H1 (cell line): ENCODE measurements around the gene MAP2K1. TPM values are rescaled to one million over a fixed set of nuclear protein-coding genes. Genes with fewer than 3 reads are reported as not detected.

Source experiments
- CTCF ChIA-PET: fragments of 300-600 bp; sonication (Branson Sonifier 250); formaldehyde crosslinking; loops from one replicate; lab custom pipeline; 2021; ENCODE audit not compliant: partially characterized antibody; lab: Charles Lee
- POLR2A ChIA-PET: fragments of 300-600 bp; sonication (Branson Sonifier 250); formaldehyde crosslinking; loops from one replicate; lab custom pipeline; 2021; ENCODE audit warnings: inconsistent platforms; ENCODE audit not compliant: partially characterized antibody; lab: Charles Lee
- DNase-seq, 2 experiments: peaks; one replicate each; pipeline versions ENCODE4 v3.0.0 to v3.0.0-alpha.2; 2010 to 2022; ENCODE audit warnings: low spot score in 2 of 2, low read depth in 1 of 2, mixed read lengths in 1 of 2
- FAIRE-seq: peaks from 2 replicates; lab custom pipeline; 2011; peaks lifted over from hg19 to GRCh38; lab: Jason Lieb, UNC
- H2AFZ ChIP-seq: 2 replicates; pipeline ENCODE4 v1.8.1; 2012; ENCODE audit warnings: low read length, inconsistent platforms
- H2AK5ac ChIP-seq: 2 replicates; pipeline ENCODE4 v1.6.1; 2013; ENCODE audit warnings: low read depth, low read length
- H2BK120ac ChIP-seq: replicated peaks from 2 replicates; pipeline ENCODE3; 2013; ENCODE audit warnings: low read depth, low read length, inconsistent platforms
- H2BK12ac ChIP-seq: 2 replicates; pipeline ENCODE4 v1.6.1; 2013; ENCODE audit warnings: low read depth, low read length
- H2BK15ac ChIP-seq: 2 replicates; pipeline ENCODE4 v1.6.1; 2013; ENCODE audit warnings: low read length
- H2BK20ac ChIP-seq: 2 replicates; pipeline ENCODE4 v1.6.1; 2013; ENCODE audit warnings: low read length
- H2BK5ac ChIP-seq: 2 replicates; pipeline ENCODE4 v1.6.1; 2013; ENCODE audit warnings: low read depth, low read length
- H3K14ac ChIP-seq: 2 replicates; pipeline ENCODE4 v1.6.1; 2013; ENCODE audit warnings: inconsistent platforms; ENCODE audit not compliant: insufficient read length
- H3K18ac ChIP-seq: 2 replicates; pipeline ENCODE4 v1.6.1; 2013; ENCODE audit warnings: low read length; ENCODE audit errors: extremely low read depth
- H3K23ac ChIP-seq: 2 replicates; pipeline ENCODE4 v1.6.1; 2013; ENCODE audit warnings: inconsistent platforms; ENCODE audit not compliant: insufficient read length
- H3K23me2 ChIP-seq: 2 replicates; pipeline ENCODE4 v1.6.1; 2013; ENCODE audit warnings: low read depth, low read length
- H3K27ac ChIP-seq: 2 replicates; pipeline ENCODE4 v1.6.1; 2011; ENCODE audit warnings: low read depth, low read length, inconsistent platforms
- H3K27me3 ChIP-seq, 4 experiments: replicated peaks in 1 of 4; 1 replicate in 1 of 4; 2 replicates in 3 of 4; pipeline versions ENCODE4 v1.6.1 to v1.8.1; 2011 to 2013; ENCODE audit warnings: low read length in 3 of 4, mild to moderate bottlenecking in 3 of 4, inconsistent platforms in 2 of 4, mixed read lengths in 2 of 4, moderate library complexity in 1 of 4; ENCODE audit not compliant: control insufficient read depth in 3 of 4, insufficient read depth in 3 of 4; ENCODE audit errors: extremely low read depth in 1 of 4
- H3K36me3 ChIP-seq, 4 experiments: 2 replicates each; pipeline versions ENCODE4 v1.6.1 to v1.8.1; 2011 to 2013; ENCODE audit warnings: mild to moderate bottlenecking in 4 of 4, low read length in 3 of 4, moderate library complexity in 2 of 4, control low read depth in 1 of 4, inconsistent platforms in 1 of 4; ENCODE audit not compliant: insufficient read depth in 4 of 4, control insufficient read depth in 2 of 4
- H3K4ac ChIP-seq: replicated peaks from 2 replicates; pipeline ENCODE3; 2013; ENCODE audit warnings: low read length, low read depth, mixed read lengths, inconsistent platforms; ENCODE audit not compliant: insufficient read length
- H3K4me1 ChIP-seq, 4 experiments: replicated peaks in 1 of 4; 1 replicate in 1 of 4; 2 replicates in 3 of 4; pipeline versions ENCODE4 v1.6.1 to v1.8.1; 2011 to 2013; ENCODE audit warnings: low read length in 3 of 4, inconsistent platforms in 2 of 4, mixed read lengths in 1 of 4; ENCODE audit not compliant: insufficient read depth in 4 of 4, control insufficient read depth in 3 of 4
- H3K4me2 ChIP-seq, 2 experiments: 2 replicates each; pipeline versions ENCODE4 v1.6.1 to v1.8.1; 2011 to 2013; ENCODE audit warnings: low read depth in 2 of 2, low read length in 2 of 2, control low read depth in 1 of 2, inconsistent platforms in 1 of 2, mild to moderate bottlenecking in 1 of 2; ENCODE audit not compliant: insufficient read depth in 1 of 2
- H3K4me3 ChIP-seq, 4 experiments: fragments of 200-600, 300-600 bp in 1 of 4; sonication (generic), shearing (Covaris generic), sonication (Bioruptor Twin) in 1 of 4; 2 replicates each; pipeline versions ENCODE4 v1.5.1 to v1.8.1; 2011 to 2016; ENCODE audit warnings: low read length in 4 of 4, low read depth in 3 of 4, control low read depth in 2 of 4, inconsistent platforms in 2 of 4, mild to moderate bottlenecking in 2 of 4, mixed read lengths in 1 of 4, moderate library complexity in 1 of 4; ENCODE audit not compliant: insufficient read depth in 2 of 4; ENCODE audit errors: extremely low read depth in 1 of 4
- H3K56ac ChIP-seq: replicated peaks from 2 replicates; pipeline ENCODE3; 2013; ENCODE audit warnings: low read depth, mild to moderate bottlenecking, mixed read lengths, low read length, inconsistent platforms; ENCODE audit not compliant: insufficient read length
- H3K79me1 ChIP-seq: 2 replicates; pipeline ENCODE4 v1.6.1; 2013; ENCODE audit warnings: low read depth, low read length, control low read depth
- H3K79me2 ChIP-seq, 2 experiments: 2 replicates each; pipeline versions ENCODE4 v1.6.1 to v1.8.1; 2012 to 2013; ENCODE audit warnings: low read length in 2 of 2, mild to moderate bottlenecking in 2 of 2, inconsistent platforms in 1 of 2; ENCODE audit not compliant: insufficient read depth in 2 of 2, control insufficient read depth in 1 of 2
- H3K9ac ChIP-seq, 4 experiments: replicated peaks in 1 of 4; 1 replicate in 1 of 4; 2 replicates in 3 of 4; pipeline versions ENCODE4 v1.6.1 to v1.8.1; 2011 to 2013; ENCODE audit warnings: low read depth in 3 of 4, low read length in 3 of 4, control low read depth in 2 of 4, mild to moderate bottlenecking in 2 of 4, moderate library complexity in 2 of 4, inconsistent platforms in 1 of 4; ENCODE audit errors: extremely low read depth in 1 of 4
- H3K9me3 ChIP-seq, 2 experiments: 2 replicates each; pipeline versions ENCODE4 v1.6.1 to v1.8.1; 2012 to 2013; ENCODE audit warnings: mild to moderate bottlenecking in 2 of 2, moderate library complexity in 2 of 2, control low read depth in 1 of 2, inconsistent platforms in 1 of 2, low read depth in 1 of 2, low read length in 1 of 2, mixed read lengths in 1 of 2; ENCODE audit not compliant: insufficient read depth in 2 of 2
- H4K20me1 ChIP-seq, 2 experiments: replicated peaks in 1 of 2; 2 replicates each; pipeline versions ENCODE3 to v1.8.1; 2011 to 2013; ENCODE audit warnings: inconsistent platforms in 2 of 2, low read length in 2 of 2, mild to moderate bottlenecking in 1 of 2; ENCODE audit not compliant: insufficient read depth in 2 of 2, control insufficient read depth in 1 of 2
- H4K5ac ChIP-seq: 2 replicates; pipeline ENCODE4 v1.6.1; 2013; ENCODE audit warnings: low read length, low read depth, mixed read lengths, inconsistent platforms; ENCODE audit not compliant: insufficient read length
- H4K8ac ChIP-seq: 2 replicates; pipeline ENCODE4 v1.8.0; 2013; ENCODE audit warnings: mild to moderate bottlenecking, moderate library complexity, low read length, inconsistent platforms; ENCODE audit not compliant: insufficient read depth; ENCODE audit errors: extremely low read depth
- H4K91ac ChIP-seq: replicated peaks from 2 replicates; pipeline ENCODE3; 2013; ENCODE audit warnings: low read length, mixed read lengths, inconsistent platforms; ENCODE audit not compliant: insufficient read length
- CBX5 ChIP-seq: fragments of 300-800, 300-1000 bp; sonication (generic); IDR thresholded peaks from 2 replicates; pipeline ENCODE4 v1.7.1; 2016; ENCODE audit warnings: antibody characterized with exemption, low read length, low read depth
- EP300 ChIP-seq, 2 experiments: IDR thresholded peaks; 1 replicate in 1 of 2; 2 replicates in 1 of 2; pipeline ENCODE4 v1.6.1; 2011 to 2012; ENCODE audit warnings: low read depth in 2 of 2, low read length in 2 of 2, mild to moderate bottlenecking in 2 of 2, borderline replicate concordance in 1 of 2, inconsistent platforms in 1 of 2, moderate library complexity in 1 of 2
- GTF2F1 ChIP-seq: IDR thresholded peaks from 2 replicates; pipeline ENCODE4 v1.6.1; 2012; ENCODE audit warnings: low read depth, low read length, improper control_type of control experiment, borderline replicate concordance
- NRF1 ChIP-seq: IDR thresholded peaks from 2 replicates; pipeline ENCODE4 v1.6.1; 2011; ENCODE audit warnings: mild to moderate bottlenecking, low read depth, low read length, improper control_type of control experiment
- POLR2A ChIP-seq, 2 experiments: IDR thresholded peaks; 1 replicate in 1 of 2; 2 replicates in 1 of 2; pipeline ENCODE4 v1.6.1; 2011; ENCODE audit warnings: low read depth in 2 of 2, low read length in 2 of 2, mild to moderate bottlenecking in 2 of 2; ENCODE audit errors: control extremely low read depth in 1 of 2
- RAD21 ChIP-seq, 2 experiments: IDR thresholded peaks in 1 of 2; conservative IDR thresholded peaks in 1 of 2; 2 replicates each; pipeline ENCODE4 v1.6.1; 2011; ENCODE audit warnings: low read depth in 2 of 2, low read length in 2 of 2, improper control_type of control experiment in 1 of 2, inconsistent platforms in 1 of 2, mild to moderate bottlenecking in 1 of 2, moderate library complexity in 1 of 2
- RFX5 ChIP-seq: IDR thresholded peaks from 2 replicates; pipeline ENCODE4 v1.6.1; 2011; ENCODE audit warnings: low read depth, low read length, improper control_type of control experiment, borderline replicate concordance
- RNF2 ChIP-seq: fragments of 200-900, 300-1000 bp; sonication (generic); IDR thresholded peaks from 2 replicates; pipeline ENCODE4 v1.7.1; 2016; ENCODE audit warnings: borderline replicate concordance, low read depth, mild to moderate bottlenecking, antibody characterized with exemption, low read length; ENCODE audit not compliant: poor library complexity, severe bottlenecking; ENCODE audit errors: missing control alignments
- SP1 ChIP-seq: IDR thresholded peaks from 2 replicates; pipeline ENCODE4 v1.6.1; 2011; ENCODE audit warnings: low read depth, low read length
- SP2 ChIP-seq: IDR thresholded peaks from 2 replicates; pipeline ENCODE4 v1.6.1; 2012; ENCODE audit warnings: mild to moderate bottlenecking, low read length, inconsistent platforms
- SP4 ChIP-seq: IDR thresholded peaks from 2 replicates; pipeline ENCODE4 v1.6.1; 2012; ENCODE audit warnings: low read length, inconsistent platforms
- SUZ12 ChIP-seq: fragments of 200-600 bp; sonication (generic); IDR thresholded peaks from 2 replicates; pipeline ENCODE4 v1.6.1; 2012; ENCODE audit warnings: mild to moderate bottlenecking, inconsistent platforms, low read length, moderate library complexity, mixed read lengths
- TCF12 ChIP-seq: IDR thresholded peaks from 2 replicates; pipeline ENCODE4 v1.6.1; 2011; ENCODE audit warnings: low read depth, mild to moderate bottlenecking, low read length
- TEAD4 ChIP-seq: IDR thresholded peaks from 2 replicates; pipeline ENCODE4 v1.6.1; 2012; ENCODE audit warnings: low read depth, low read length, inconsistent platforms, mixed read lengths
- WGBS, 2 experiments: shearing (Covaris generic) in 1 of 2; methylation state at CpG; one replicate each; pipeline versions ENCODE4 v1.1.6 to v1.1.7; 2013 to 2015; ENCODE audit warnings: low lambda C conversion rate in 2 of 2, mixed read lengths in 2 of 2, inconsistent platforms in 1 of 2, low coverage in 1 of 2, missing lambda C conversion rate in 1 of 2; ENCODE audit not compliant: insufficient replicate concordance in 2 of 2, insufficient coverage in 1 of 2, insufficient read length in 1 of 2; ENCODE audit errors: extremely low coverage in 1 of 2, missing lambda C conversion rate in 1 of 2; 5-methylcytosine and 5-hydroxymethylcytosine counted together
- polyA plus RNA-seq, 7 experiments: library from polyadenylated mRNA; depleted of rRNA in 3 of 7; stranded (reverse) in 5 of 7; unstranded in 2 of 7; fragments of >200 nt in 5 of 7; fragments of 200-250 nt in 2 of 7; gene quantifications; 1 replicate in 5 of 7; 2 replicates in 1 of 7; 4 replicates in 1 of 7; pipeline versions ENCODE4 v1.2.1 to v1.2.3, GENCODE V29; 2011 to 2013; ENCODE audit warnings: missing spikeins in 2 of 7, mixed read lengths in 2 of 7
- total RNA-seq: library from RNA; stranded (reverse); fragmentation: NEBNext Ultra II Directional; extraction: Animal tissue kit (Norgen Biotek cat#: 25700); gene quantifications from 2 replicates; pipeline ENCODE4 v1.2.1, GENCODE V29; 2021

MAP2K1 gene
- total and polyA plus RNA-seq, 2 of the 8 experiments (the other 6 are each of a cell fraction or from before 2014, with no cell fraction given) = 54.7 to 78.2 TPM

GRCh38 chr15:66388576-66388975 is 1.9 kb downstream of the MAP2K1 start:
- FAIRE-seq (no peak), DNase-seq (no peak)
- no peaks in the 10 kb centered on the region for H3K9me3 ChIP-seq
- peaks cover 0 to 3% (median 0%) of the 10 kb centered on the region in 4 experiments; a peak in 2 of 7 replicates for H3K4me1 ChIP-seq
- no peak overlapping the region for H3K18ac ChIP-seq
- H2BK20ac ChIP-seq = no peak overlapping the region
- no peak overlapping the region for H2BK120ac ChIP-seq
- H2BK5ac ChIP-seq = no peak overlapping the region
- H3K9ac ChIP-seq = no peak overlapping the region
- peaks cover 3% of the 10 kb centered on the region for H3K23me2 ChIP-seq
- no peaks in the 10 kb centered on the region for H3K27me3 ChIP-seq
- H3K23ac ChIP-seq = no peak overlapping the region
- 92% methylated on average over 4 of the region's 5 CpGs; no CpG with 5 or more reads in 1 of the 2 experiments for WGBS, 2 experiments
- H2BK12ac ChIP-seq = no peak overlapping the region
- H2BK15ac ChIP-seq = no peak overlapping the region
- H3K27ac ChIP-seq = no peak overlapping the region
- H3K4ac ChIP-seq = no peak overlapping the region
- peak overlapping the region in 2 of 4 experiments; percentile 48 to 96; a peak in 5 of 8 replicates for H3K4me3 ChIP-seq
- no peak overlapping the region for H3K14ac ChIP-seq
- peaks cover 16% of the 10 kb centered on the region for H3K79me1 ChIP-seq
- H3K56ac ChIP-seq = no peak overlapping the region
- ChIA-PET POLR2A (interaction anchor here (2.0 to 5.5 kb wide), 3 partner anchors 15 to 116 kb away, joined by 11 to 58 read pairs (median 15); partner anchors contain the start of genes RPL4, SNAPC5 and ZWILCH), CTCF (interaction anchor here (0.6 to 4.6 kb wide), 8 partner anchors 8 to 112 kb away, joined by 3 to 47 read pairs (median 10); partner anchors contain the start of gene SNAPC5)
- H2AK5ac ChIP-seq = no peak overlapping the region
- no peak overlapping the region for H2AFZ ChIP-seq
- H4K5ac ChIP-seq = no peak overlapping the region
- H3K79me2 ChIP-seq = peaks cover 25 to 61% of the 10 kb centered on the region in 2 experiments
- no peak overlapping the region for H4K8ac ChIP-seq
- H3K36me3 ChIP-seq = peaks cover 0 to 3% (median 0%) of the 10 kb centered on the region in 4 experiments; a peak in 2 of 8 replicates
- peaks cover 8% of the 10 kb centered on the region in 2 experiments for H4K20me1 ChIP-seq
- no peak overlapping the region for H4K91ac ChIP-seq
- peak overlapping the region; percentile 69 to 95; a peak in 3 of 4 replicates for H3K4me2 ChIP-seq
- TF ChIP-seq EP300 (IDR thresholded peaks at IDR 0.05; ENCODE audit: borderline replicate concordance in 1 of 2, low read depth in 2 of 2, low read length in 2 of 2) = no peak
- no peak for TF ChIP-seq SP1
- no peak for TF ChIP-seq NRF1
- no peak for TF ChIP-seq TEAD4
- no peak for TF ChIP-seq TCF12
- no peak for TF ChIP-seq GTF2F1
- TF ChIP-seq SP4 = no peak
- no peak for TF ChIP-seq RNF2
- no peak for TF ChIP-seq RAD21 (IDR thresholded peaks at IDR 0.05 in 1 of 2, conservative IDR thresholded peaks at IDR 0.05 in 1 of 2; ENCODE audit: low read depth in 2 of 2, low read length in 2 of 2)
- TF ChIP-seq POLR2A (IDR thresholded peaks at IDR 0.05; ENCODE audit: control extremely low read depth in 1 of 2, low read depth in 2 of 2, low read length in 2 of 2) = no peak
- no peak for TF ChIP-seq CBX5
- no peak for TF ChIP-seq RFX5
- no peak for TF ChIP-seq SUZ12
- no peak for TF ChIP-seq SP2
